ENCODE data around the gene MYCBP2. TPM values are rescaled to one million over a fixed set of nuclear protein-coding genes. Genes with fewer than 3 reads are reported as not detected.

Gene MYCBP2
- total RNA-seq, 6 donors from 2014 or later, result 83.3 to 288 (median 127) TPM

DNA sequence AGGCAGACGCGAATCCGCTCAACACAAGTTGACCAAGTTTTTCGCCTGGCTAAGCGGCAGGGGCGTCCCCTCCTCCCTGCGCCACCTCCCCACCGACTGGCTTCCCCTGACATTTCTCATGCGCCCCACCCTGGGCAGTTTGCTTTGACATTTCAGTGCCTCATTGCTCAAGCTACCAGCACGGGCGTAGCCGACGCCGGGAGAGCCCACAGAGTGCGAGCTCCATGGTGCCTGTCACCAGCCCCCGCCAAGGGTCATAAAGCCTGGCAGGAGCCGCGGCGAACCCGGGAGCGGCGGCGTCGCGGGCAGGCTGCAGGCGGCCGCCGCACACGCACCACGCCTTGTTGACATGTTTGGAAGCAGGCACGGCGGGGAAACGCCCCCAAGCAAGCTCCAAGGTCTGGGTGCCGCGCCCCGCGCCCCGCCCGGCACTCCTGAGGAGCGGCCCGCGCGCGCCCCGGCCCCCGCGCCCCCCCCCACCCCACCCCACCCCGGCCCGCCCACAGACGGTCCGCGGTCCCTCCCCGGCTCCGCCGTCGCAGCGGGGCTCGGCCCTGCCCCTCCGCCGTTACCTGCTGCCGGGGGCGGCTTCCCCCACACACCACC is 300.5 kb downstream of the MYCBP2 start:
- Histone ChIP-seq H3K9me3 (no peaks in the 10 kb centered on the region), H3K27me3 (no peaks in the 10 kb centered on the region), H3K36me3 (peaks cover 0 to 3% (median 0%) of the 10 kb centered on the region in 4 donors), H3K4me3 (peak overlapping the region; percentile 79 to 96 (median 90)), H3K27ac (peak overlapping the region; percentile 98 to 100 (median 100)), H3K4me1 (peaks cover 39 to 56% (median 43%) of the 10 kb centered on the region in 4 donors)
- 1 to 2% methylated on average over 7 to 17 of the region's 62 CpGs for WGBS, 2 donors
- ATAC-seq (ENCODE audit: low FRiP score in 2 of 2), result peak; percentile 87
- TF ChIP-seq EP300 (IDR thresholded peaks at IDR 0.05), result no peak
- peak in 2 of 4 donors; percentile 26 to 33 for TF ChIP-seq POLR2A (IDR thresholded peaks at IDR 0.05)
- peak in 2 of 6 experiments; percentile 12 to 16 for TF ChIP-seq CTCF (IDR thresholded peaks at IDR 0.05)
- TF ChIP-seq POLR2AphosphoS5 (IDR thresholded peaks at IDR 0.05), result peak; percentile 48 to 72
- DNase-seq, result peak; percentile 94 to 95

DNA sequence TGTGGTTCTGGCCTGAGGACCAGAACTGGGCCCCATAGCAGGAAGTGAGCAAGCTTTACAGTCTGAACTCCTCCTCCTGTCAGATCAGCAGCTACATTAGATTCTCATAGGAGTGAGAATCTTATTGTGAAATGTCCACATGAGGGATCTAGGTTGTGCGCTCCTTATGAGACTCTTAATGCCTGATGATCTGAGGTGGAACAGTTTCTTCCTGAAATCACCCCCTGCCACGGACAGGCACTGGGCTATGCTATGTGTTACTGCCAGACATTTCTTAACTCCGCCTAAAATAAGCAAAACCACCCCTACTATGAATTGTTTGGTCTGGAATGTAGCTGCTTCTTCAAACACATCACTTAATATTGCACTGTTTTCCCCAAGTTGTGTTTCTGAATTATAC is 304.6 kb downstream of the MYCBP2 start:
- no peak for TF ChIP-seq POLR2A (IDR thresholded peaks at IDR 0.05)
- no peak for TF ChIP-seq CTCF (IDR thresholded peaks at IDR 0.05)
- no peak for TF ChIP-seq EP300 (IDR thresholded peaks at IDR 0.05)
- no peak for TF ChIP-seq POLR2AphosphoS5 (IDR thresholded peaks at IDR 0.05)
- no peaks in the 10 kb centered on the region for H3K9me3 ChIP-seq
- ATAC-seq (ENCODE audit: low FRiP score in 2 of 2) (no peak), DNase-seq (no peak)
- peaks cover 0 to 16% (median 5%) of the 10 kb centered on the region in 4 donors for H3K36me3 ChIP-seq
- peaks cover 54 to 75% (median 58%) of the 10 kb centered on the region in 4 donors for H3K4me1 ChIP-seq
- WGBS, 2 donors, result 36 to 39% methylated on average over 3 of the region's 3 CpGs
- no peaks in the 10 kb centered on the region for H3K27me3 ChIP-seq
- peak overlapping the region in 2 of 4 donors; percentile 30 to 54 for H3K27ac ChIP-seq
- peak overlapping the region in 1 of 4 donors; percentile 3 for H3K4me3 ChIP-seq

GRCh38 chr13:77019756-77020155 is 307.1 kb downstream of the MYCBP2 start:
- no peak for ATAC-seq (ENCODE audit: low FRiP score in 2 of 2)
- Histone ChIP-seq H3K27ac (peak overlapping the region in 1 of 4 donors; percentile 8), H3K36me3 (peaks cover 7 to 41% (median 14%) of the 10 kb centered on the region in 4 donors), H3K27me3 (no peaks in the 10 kb centered on the region), H3K9me3 (no peaks in the 10 kb centered on the region), H3K4me3 (no peak overlapping the region), H3K4me1 (peaks cover 56 to 70% (median 61%) of the 10 kb centered on the region in 4 donors)
- no peak for TF ChIP-seq POLR2A (IDR thresholded peaks at IDR 0.05)
- no peak for TF ChIP-seq EP300 (IDR thresholded peaks at IDR 0.05)
- no peak for TF ChIP-seq POLR2AphosphoS5 (IDR thresholded peaks at IDR 0.05)
- TF ChIP-seq CTCF (IDR thresholded peaks at IDR 0.05), result no peak
- DNase-seq, result no peak

DNA sequence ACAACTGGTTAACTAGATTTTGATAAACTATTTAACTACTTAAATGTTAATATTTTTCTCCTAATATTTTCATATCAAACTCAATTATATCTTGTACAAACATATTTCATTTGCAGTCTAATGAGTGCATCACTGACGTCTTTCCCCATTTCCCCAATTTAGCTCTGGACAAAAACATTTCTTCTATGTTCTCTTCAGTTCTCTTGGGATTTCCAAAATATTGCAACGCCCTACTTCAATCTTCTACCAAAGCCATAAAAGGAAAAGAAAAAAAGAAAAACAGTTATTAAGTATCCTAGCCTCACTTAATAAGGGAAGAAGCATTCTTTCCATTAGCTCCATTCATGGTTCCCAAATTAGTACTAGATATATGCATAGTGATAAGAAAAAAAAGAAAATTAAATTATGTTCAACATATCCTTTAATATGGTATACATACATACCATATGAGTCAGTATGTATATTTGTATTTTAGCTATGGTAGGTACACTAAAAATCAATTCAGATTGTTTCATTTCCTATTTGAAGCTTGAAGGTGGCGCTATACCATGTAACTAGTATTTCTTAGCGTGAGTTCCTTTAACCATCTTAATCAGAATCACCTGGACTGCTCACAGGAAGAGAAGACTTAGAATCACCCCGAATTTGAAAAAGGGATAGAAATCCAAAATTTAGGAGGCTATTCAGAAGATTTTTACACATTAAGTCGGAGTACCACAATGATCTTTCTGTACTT is 309.8 kb downstream of the MYCBP2 start:
- TF ChIP-seq EP300 (IDR thresholded peaks at IDR 0.05) (no peak), POLR2AphosphoS5 (IDR thresholded peaks at IDR 0.05) (no peak)

DNA sequence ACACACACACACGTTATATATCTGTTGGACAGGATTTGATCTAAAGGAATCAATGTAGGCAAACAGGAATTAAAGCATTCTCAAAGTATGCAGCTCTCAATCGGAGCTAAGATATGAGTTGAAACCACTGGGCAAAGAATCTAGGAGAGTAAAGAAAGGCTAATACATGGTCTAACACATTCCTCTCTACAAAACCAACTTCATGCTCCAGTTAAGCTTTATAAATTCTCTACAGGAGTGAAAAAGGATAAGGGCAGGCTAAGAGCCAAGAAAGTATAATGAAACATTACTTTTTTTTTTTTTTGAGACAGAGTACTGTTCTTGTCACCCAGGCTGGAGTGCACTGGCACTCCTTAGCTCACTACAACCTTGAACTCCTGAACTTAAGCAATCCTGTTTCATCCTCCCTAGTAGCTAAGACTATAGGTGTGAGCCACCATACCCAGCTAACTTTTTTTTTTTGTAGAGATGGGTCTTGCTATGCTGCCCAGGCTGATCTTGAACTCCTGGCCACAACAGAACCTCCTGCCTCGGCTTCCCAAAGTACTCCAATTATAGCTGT is 310.6 kb downstream of the MYCBP2 start:
- Histone ChIP-seq H3K4me3 (no peak overlapping the region), H3K36me3 (peaks cover 25 to 72% (median 40%) of the 10 kb centered on the region in 4 donors), H3K27ac (peak overlapping the region in 1 of 4 donors; percentile 1), H3K27me3 (no peaks in the 10 kb centered on the region), H3K9me3 (no peaks in the 10 kb centered on the region), H3K4me1 (peaks cover 23 to 42% (median 29%) of the 10 kb centered on the region in 4 donors)
- TF ChIP-seq CTCF (IDR thresholded peaks at IDR 0.05), result no peak
- no peak for TF ChIP-seq POLR2AphosphoS5 (IDR thresholded peaks at IDR 0.05)
- no peak for TF ChIP-seq POLR2A (IDR thresholded peaks at IDR 0.05)
- no peak for TF ChIP-seq EP300 (IDR thresholded peaks at IDR 0.05)
- DNase-seq (no peak), ATAC-seq (ENCODE audit: low FRiP score in 2 of 2) (no peak)
- WGBS, 2 donors, result 81 to 84% methylated on average over 3 of the region's 3 CpGs

More for the DNA sequence above, 309.8 kb downstream of the MYCBP2 start:
- Histone ChIP-seq H3K27me3 (no peaks in the 10 kb centered on the region), H3K4me1 (peaks cover 29 to 49% (median 36%) of the 10 kb centered on the region in 4 donors), H3K27ac (peak overlapping the region in 3 of 4 donors; percentile 1 to 48 (median 12)), H3K9me3 (no peaks in the 10 kb centered on the region), H3K4me3 (no peak overlapping the region), H3K36me3 (peaks cover 25 to 68% (median 36%) of the 10 kb centered on the region in 4 donors)
- WGBS, 2 donors, result 86 to 91% methylated on average over 6 of the region's 6 CpGs
- ATAC-seq (ENCODE audit: low FRiP score in 2 of 2) (peak in 1 of 2 donors; percentile 65), DNase-seq (no peak)

Measured in upper lobe of left lung (tissue), 6 donors.